ENCODE results near the gene SNTG2.
"Not testable (repeated sequence)": the region's sequence is repeated elsewhere in the genome, so short reads cannot be mapped to it uniquely, and the experiment has no call there.

Gene SNTG2

GRCh38 chr2:1373830-1374229 is 423.2 kb downstream of the SNTG2 start:
- Mint-ChIP-seq H3K4me3 (no peak overlapping the region), H3K36me3 (no peaks in the 10 kb centered on the region), H3K9me3 (no peaks in the 10 kb centered on the region), H3K27ac (no peak overlapping the region), H3K27me3 (peaks cover 5 to 13% of the 10 kb centered on the region in 2 donors), H3K4me1 (peaks cover 5 to 10% of the 10 kb centered on the region in 2 donors)
- no peak for DNase-seq
- no peak for ATAC-seq (replicated peaks)

- Mint-ChIP-seq H3K27me3 (peaks cover 5 to 13% of the 10 kb centered on the region in 2 donors), H3K9me3 (no peaks in the 10 kb centered on the region), H3K36me3 (no peaks in the 10 kb centered on the region), H3K27ac (no peak overlapping the region), H3K4me3 (no peak overlapping the region), H3K4me1 (peaks cover 5 to 10% of the 10 kb centered on the region in 2 donors)
- ATAC-seq (replicated peaks) (no peak), DNase-seq (no peak)
Measured at GRCh38 chr2:1374287-1374686, 423.6 kb downstream of the SNTG2 start.

GRCh38 chr2:1375794-1376193 is 425.1 kb downstream of the SNTG2 start:
- Mint-ChIP-seq H3K27me3 (peaks cover 0 to 15% of the 10 kb centered on the region in 2 donors), H3K9me3 (no peaks in the 10 kb centered on the region), H3K4me3 (no peak overlapping the region), H3K27ac (no peak overlapping the region), H3K36me3 (no peaks in the 10 kb centered on the region), H3K4me1 (peaks cover 5 to 10% of the 10 kb centered on the region in 2 donors)
- DNase-seq (no peak), ATAC-seq (replicated peaks) (no peak)

GRCh38 chr2:1377473-1377872 is 426.8 kb downstream of the SNTG2 start:
- ATAC-seq (replicated peaks): no peak
- Mint-ChIP-seq H3K27ac (no peak overlapping the region), H3K9me3 (no peaks in the 10 kb centered on the region), H3K27me3 (peaks cover 0 to 21% of the 10 kb centered on the region in 2 donors), H3K36me3 (no peaks in the 10 kb centered on the region), H3K4me1 (peaks cover 0 to 6% of the 10 kb centered on the region in 2 donors), H3K4me3 (no peak overlapping the region)
- DNase-seq: no peak

GRCh38 chr2:1378456-1379150 is 428.0 kb downstream of the SNTG2 start:
- no peak for DNase-seq
- no peak for ATAC-seq (replicated peaks)
- no peak overlapping the region for H3K4me3 Mint-ChIP-seq

GRCh38 chr2:1381644-1382043 is 431.0 kb downstream of the SNTG2 start:
- no peak overlapping the region for H3K4me3 Mint-ChIP-seq
- no peaks in the 10 kb centered on the region for H3K36me3 Mint-ChIP-seq
- DNase-seq (no peak), ATAC-seq (replicated peaks) (no peak)
- H3K9me3 Mint-ChIP-seq: peaks cover 0 to 6% of the 10 kb centered on the region in 2 donors
- no peaks in the 10 kb centered on the region for H3K4me1 Mint-ChIP-seq
- peaks cover 5 to 29% of the 10 kb centered on the region in 2 donors for H3K27me3 Mint-ChIP-seq
- H3K27ac Mint-ChIP-seq: no peak overlapping the region

More at GRCh38 chr2:1378456-1379150, 428.0 kb downstream of the SNTG2 start:
- Mint-ChIP-seq H3K4me1 (peaks cover 0 to 6% of the 10 kb centered on the region in 2 donors), H3K27ac (no peak overlapping the region), H3K36me3 (no peaks in the 10 kb centered on the region), H3K27me3 (peaks cover 0 to 20% of the 10 kb centered on the region in 2 donors), H3K9me3 (no peaks in the 10 kb centered on the region)

GRCh38 chr2:1387954-1388725 is 437.5 kb downstream of the SNTG2 start:
- not testable (repeated sequence) for H3K36me3 Mint-ChIP-seq; H3K4me3 Mint-ChIP-seq; DNase-seq; H3K27ac Mint-ChIP-seq; ATAC-seq (replicated peaks); H3K9me3 Mint-ChIP-seq
- Mint-ChIP-seq H3K4me1 (peaks cover 2 to 14% of the 10 kb centered on the region in 2 donors), H3K27me3 (peaks cover 22 to 54% of the 10 kb centered on the region in 2 donors)

GRCh38 chr2:1390118-1390517 is 439.5 kb downstream of the SNTG2 start:
- H3K27ac Mint-ChIP-seq; H3K4me3 Mint-ChIP-seq; ATAC-seq (replicated peaks); H3K9me3 Mint-ChIP-seq; DNase-seq; H3K36me3 Mint-ChIP-seq: not testable (repeated sequence)
- H3K27me3 Mint-ChIP-seq: peaks cover 34 to 56% of the 10 kb centered on the region in 2 donors
- H3K4me1 Mint-ChIP-seq: peaks cover 2 to 18% of the 10 kb centered on the region in 2 donors

GRCh38 chr2:1393321-1393720 is 442.7 kb downstream of the SNTG2 start:
- peaks cover 40 to 56% of the 10 kb centered on the region in 2 donors for H3K27me3 Mint-ChIP-seq
- peaks cover 6 to 8% of the 10 kb centered on the region in 2 donors for H3K9me3 Mint-ChIP-seq
- H3K36me3 Mint-ChIP-seq: peaks cover 4 to 5% of the 10 kb centered on the region in 2 donors
- ATAC-seq (replicated peaks): no peak
- H3K4me3 Mint-ChIP-seq: no peak overlapping the region
- H3K27ac Mint-ChIP-seq: no peak overlapping the region
- no peak for DNase-seq
- H3K4me1 Mint-ChIP-seq: peaks cover 10 to 35% of the 10 kb centered on the region in 2 donors

GRCh38 chr2:1394709-1395408 is 444.2 kb downstream of the SNTG2 start:
- Mint-ChIP-seq H3K27me3 (peaks cover 36 to 52% of the 10 kb centered on the region in 2 donors), H3K36me3 (peaks cover 4 to 5% of the 10 kb centered on the region in 2 donors)

GRCh38 chr2:1397350-1397749 is 446.7 kb downstream of the SNTG2 start:
- Mint-ChIP-seq H3K4me3 (no peak overlapping the region), H3K36me3 (peaks cover 8 to 9% of the 10 kb centered on the region in 2 donors), H3K9me3 (peaks cover 9 to 13% of the 10 kb centered on the region in 2 donors), H3K4me1 (peaks cover 36 to 64% of the 10 kb centered on the region in 2 donors), H3K27me3 (peaks cover 29 to 35% of the 10 kb centered on the region in 2 donors), H3K27ac (no peak overlapping the region)
- DNase-seq (no peak), ATAC-seq (replicated peaks) (no peak)

More at GRCh38 chr2:1394709-1395408, 444.2 kb downstream of the SNTG2 start:
- Mint-ChIP-seq H3K4me1 (peaks cover 24 to 42% of the 10 kb centered on the region in 2 donors), H3K27ac (no peak overlapping the region), H3K9me3 (peaks cover 6 to 8% of the 10 kb centered on the region in 2 donors), H3K4me3 (no peak overlapping the region)
- DNase-seq (no peak), ATAC-seq (replicated peaks) (no peak)

- ATAC-seq (replicated peaks): no peak
- Mint-ChIP-seq H3K4me1 (peaks cover 34 to 60% of the 10 kb centered on the region in 2 donors), H3K9me3 (peaks cover 12 to 13% of the 10 kb centered on the region in 2 donors), H3K27me3 (peaks cover 22 to 27% of the 10 kb centered on the region in 2 donors), H3K27ac (no peak overlapping the region), H3K36me3 (peaks cover 8 to 14% of the 10 kb centered on the region in 2 donors), H3K4me3 (no peak overlapping the region)
- no peak for DNase-seq
Measured at GRCh38 chr2:1398191-1398590, 447.5 kb downstream of the SNTG2 start.

- Mint-ChIP-seq H3K27me3 (peaks cover 14 to 25% of the 10 kb centered on the region in 2 donors), H3K4me1 (peaks cover 40 to 48% of the 10 kb centered on the region in 2 donors), H3K27ac (no peak overlapping the region), H3K36me3 (peaks cover 3 to 15% of the 10 kb centered on the region in 2 donors), H3K4me3 (peak overlapping the region in 1 of 2 donors; percentile 14), H3K9me3 (peaks cover 12 to 16% of the 10 kb centered on the region in 2 donors)
- peak; percentile 17 for DNase-seq
- peak; percentile 90 to 94 for ATAC-seq (replicated peaks)
Measured at GRCh38 chr2:1400943-1401735, 450.5 kb downstream of the SNTG2 start.

Data from stimulated activated naive B cell treated with anti-CD40 and anti-IgM and Interleukin-4, amounts not matched to agents 10 μg/mL and 1 μg/mL and 100 μg/mL, for 72 hours (primary cell).